CD4-positive, alpha-beta T cell (primary cell): ENCODE results near the gene NPIPB2. TPM values are rescaled to one million over a fixed set of nuclear protein-coding genes. Genes with fewer than 3 reads are reported as not detected.
"Not testable (repeated sequence)": the region's sequence is repeated elsewhere in the genome, so short reads cannot be mapped to it uniquely, and the experiment has no call there.

ENCODE experiments used
- ATAC-seq: fragments of 200-7000 bp; cut with Tn5 transposase; one replicate; pipeline ENCODE4 v1.10.0; 2022; ENCODE audit warnings: mild to moderate bottlenecking; ENCODE audit not compliant: poor library complexity
- CTCF ChIA-PET: fragments of 350-600 bp; sonication (Branson Sonifier 250); formaldehyde crosslinking; loops from one replicate; lab custom pipeline; 2021; ENCODE audit warnings: antibody characterized with exemption, inconsistent platforms; lab: Charles Lee
- POLR2A ChIA-PET: fragments of 350-600 bp; sonication (Branson Sonifier 250); formaldehyde crosslinking; loops from one replicate; lab custom pipeline; 2021; ENCODE audit warnings: antibody characterized with exemption, inconsistent platforms; lab: Charles Lee
- DNase-seq, 14 experiments: peaks; one replicate each; pipeline ENCODE4 v3.0.0-alpha.2; 2013 to 2020; ENCODE audit warnings: mixed read lengths in 2 of 14
- H3K27ac ChIP-seq, 2 donors: one replicate each; pipeline versions ENCODE4 v1.5.1 to v1.7.0; 2013; ENCODE audit warnings: low read length in 2 of 2, low read depth in 1 of 2, mild to moderate bottlenecking in 1 of 2
- H3K27me3 ChIP-seq, 2 experiments: 1 replicate in 1 of 2; 2 replicates in 1 of 2; pipeline versions ENCODE4 v1.6.1 to v1.7.0; 2013; ENCODE audit warnings: low read length in 2 of 2, control low read depth in 1 of 2, mild to moderate bottlenecking in 1 of 2, moderate library complexity in 1 of 2; ENCODE audit not compliant: insufficient read depth in 2 of 2, control insufficient read depth in 1 of 2
- H3K36me3 ChIP-seq: one replicate; pipeline ENCODE4 v1.6.1; 2013; ENCODE audit warnings: low read length, control low read depth; ENCODE audit not compliant: insufficient read depth
- H3K4me1 ChIP-seq: one replicate; pipeline ENCODE4 v1.6.1; 2013; ENCODE audit warnings: low read length, control low read depth; ENCODE audit not compliant: insufficient read depth
- H3K4me3 ChIP-seq: one replicate; pipeline ENCODE4 v1.5.1; 2013; ENCODE audit warnings: mild to moderate bottlenecking, low read length, moderate library complexity
- H3K9me3 ChIP-seq, 2 experiments: 1 replicate in 1 of 2; 2 replicates in 1 of 2; pipeline versions ENCODE4 v1.6.1 to v1.7.0; 2013; ENCODE audit warnings: low read length in 2 of 2, mild to moderate bottlenecking in 2 of 2, control low read depth in 1 of 2, moderate library complexity in 1 of 2; ENCODE audit not compliant: control insufficient read depth in 1 of 2, insufficient read depth in 1 of 2
- H3K27ac Mint-ChIP-seq: one replicate; pipeline ENCODE4 v1.8.0; 2020; ENCODE audit warnings: mixed read lengths
- H3K27me3 Mint-ChIP-seq: one replicate; pipeline ENCODE4 v1.8.0; 2021; ENCODE audit warnings: mixed read lengths
- H3K36me3 Mint-ChIP-seq: one replicate; pipeline ENCODE4 v1.8.0; 2021; ENCODE audit warnings: low read depth, mixed read lengths
- H3K4me1 Mint-ChIP-seq: one replicate; pipeline ENCODE4 v1.8.0; 2021; ENCODE audit warnings: low read depth, mixed read lengths
- H3K4me3 Mint-ChIP-seq: one replicate; pipeline ENCODE4 v1.8.0; 2020; ENCODE audit warnings: mild to moderate bottlenecking, mixed read lengths
- H3K9me3 Mint-ChIP-seq: one replicate; pipeline ENCODE4 v1.8.0; 2020; ENCODE audit warnings: mixed read lengths
- CTCF ChIP-seq: fragments of 200-600 bp; IDR thresholded peaks from one replicate; pipeline ENCODE4 v1.8.0; 2022; ENCODE audit warnings: antibody characterized with exemption, mild to moderate bottlenecking
- intact Hi-C, 2 experiments: fragments of 100-400 bp; cut with DNase I in 1 of 2; cut with micrococcal nuclease in 1 of 2; formaldehyde crosslinking; loops; one replicate each; pipeline versions ENCODE4 v1.15.1 to v1.9.0; 2023 to 2025; cut with DNase I, micrococcal nuclease
- total RNA-seq, 174 experiments: library from RNA in 2 of 174; stranded (reverse) in 2 of 174; gene quantifications; one replicate each; pipeline ENCODE4 v1.2.3 and lab custom pipeline; 2021 to 2026

Gene NPIPB2
- total RNA-seq, 2 experiments from 2014 or later, result 10.6 to 12.3 TPM

GRCh38 chr16:11976850-11977375 lies 35.1 kb upstream of the NPIPB2 start:
- Histone ChIP-seq H3K27ac (peak overlapping the region in 1 of 2 donors; percentile 47), H3K9me3 (no peaks in the 10 kb centered on the region), H3K4me1 (peaks cover 25% of the 10 kb centered on the region), H3K36me3 (peaks cover 8% of the 10 kb centered on the region), H3K4me3 (peak overlapping the region; percentile 99), H3K27me3 (no peaks in the 10 kb centered on the region)
- intact Hi-C loops, result loop anchor here (1.0 to 10.0 kb wide), 11 partner anchors 61 to 1948 kb away; partner anchors contain the start of genes CLEC16A (in 1 of the 2), CPPED1 (in 1 of the 2), DEXI (in 1 of the 2) and ERCC4 (in 1 of the 2)
- Mint-ChIP-seq H3K27ac (peak overlapping the region; percentile 81), H3K27me3 (no peaks in the 10 kb centered on the region), H3K4me3 (peak overlapping the region; percentile 96), H3K9me3 (no peaks in the 10 kb centered on the region), H3K4me1 (peaks cover 40% of the 10 kb centered on the region), H3K36me3 (peaks cover 31% of the 10 kb centered on the region)
- TF ChIP-seq CTCF, result no peak
- ChIA-PET POLR2A (interaction anchor here (1.2 to 1.7 kb wide), 3 partner anchors 13 to 91 kb away, joined by 3 to 5 read pairs (median 4); no protein-coding TSS in a partner anchor), CTCF (interaction anchor here (1.5 to 2.4 kb wide), 2 partner anchors 61 to 91 kb away, joined by 3 to 4 read pairs; partner anchors contain the start of gene GSPT1)
- ATAC-seq, result no peak
- DNase-seq, result no peak

DNA sequence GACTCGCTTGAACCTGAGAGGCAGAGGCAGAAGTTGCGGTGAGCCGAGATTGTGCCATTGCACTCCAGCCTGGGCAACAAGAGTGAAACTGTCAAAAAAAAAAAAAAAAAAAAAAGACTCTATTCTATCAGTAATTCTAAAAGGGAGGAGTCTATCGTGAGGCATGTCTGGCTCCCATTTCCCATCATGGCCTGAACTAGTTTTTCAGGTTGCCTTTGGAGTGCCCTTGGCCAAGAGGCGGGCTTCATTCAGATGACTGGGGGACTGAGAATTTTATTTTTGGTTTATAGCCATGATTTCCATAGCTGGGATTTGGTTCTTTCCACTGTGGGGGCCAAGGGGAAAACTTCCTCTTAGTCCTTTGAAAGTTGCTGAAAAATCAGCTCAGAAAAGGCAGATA lies 31.2 kb upstream of the NPIPB2 start:
- DNase-seq (no peak), ATAC-seq (no peak)
- Mint-ChIP-seq H3K4me3 (peak overlapping the region; percentile 68), H3K27me3 (no peaks in the 10 kb centered on the region), H3K9me3 (no peaks in the 10 kb centered on the region), H3K4me1 (peaks cover 25% of the 10 kb centered on the region), H3K27ac (no peak overlapping the region), H3K36me3 (peaks cover 31% of the 10 kb centered on the region)
- no peak for TF ChIP-seq CTCF
- intact Hi-C loops, result loop anchor here (10.0 kb wide), 3 partner anchors 92 to 1952 kb away; partner anchors contain the start of gene ERCC4 (in 1 of the 2)
- CTCF ChIA-PET, result no interaction called here
- POLR2A ChIA-PET, result no interaction called here
- H3K9me3 ChIP-seq, result no peaks in the 10 kb centered on the region
- peaks cover 23% of the 10 kb centered on the region for H3K4me1 ChIP-seq
- no peaks in the 10 kb centered on the region for H3K27me3 ChIP-seq
- no peak overlapping the region for H3K4me3 ChIP-seq
- peaks cover 8% of the 10 kb centered on the region for H3K36me3 ChIP-seq
- no peak overlapping the region for H3K27ac ChIP-seq

- Mint-ChIP-seq H3K9me3 (no peaks in the 10 kb centered on the region), H3K36me3 (peaks cover 26% of the 10 kb centered on the region), H3K4me1 (peaks cover 15% of the 10 kb centered on the region), H3K27me3 (no peaks in the 10 kb centered on the region), H3K27ac (no peak overlapping the region), H3K4me3 (peak overlapping the region; percentile 66)
- H3K27ac ChIP-seq, result no peak overlapping the region
- H3K4me1 ChIP-seq, result peaks cover 14% of the 10 kb centered on the region
- DNase-seq (no peak), ATAC-seq (no peak)
- no peak for TF ChIP-seq CTCF
- H3K27me3 ChIP-seq, result no peaks in the 10 kb centered on the region
- no peaks in the 10 kb centered on the region for H3K9me3 ChIP-seq
- H3K36me3 ChIP-seq, result peaks cover 8% of the 10 kb centered on the region
- intact Hi-C loops, result loop anchor here (10.0 kb wide), 3 partner anchors 93 to 1953 kb away; partner anchors contain the start of gene ERCC4 (in 1 of the 2)
- POLR2A ChIA-PET, result no interaction called here
- CTCF ChIA-PET, result no interaction called here
- H3K4me3 ChIP-seq, result no peak overlapping the region
Measured at GRCh38 chr16:11972128-11972527, 30.3 kb upstream of the NPIPB2 start.

- ATAC-seq, CTCF ChIA-PET: not testable (repeated sequence)
Measured at GRCh38 chr16:11970292-11970691, 28.4 kb upstream of the NPIPB2 start.

More at GRCh38 chr16:11970292-11970691, 28.4 kb upstream of the NPIPB2 start:
- H3K27me3 ChIP-seq, DNase-seq, H3K27me3 Mint-ChIP-seq, H3K9me3 Mint-ChIP-seq, H3K4me3 Mint-ChIP-seq, H3K4me1 ChIP-seq, H3K36me3 ChIP-seq, H3K4me3 ChIP-seq, H3K27ac ChIP-seq, H3K4me1 Mint-ChIP-seq, H3K9me3 ChIP-seq, POLR2A ChIA-PET, H3K27ac Mint-ChIP-seq: not testable (repeated sequence)
- intact Hi-C loops, result loop anchor here (10.0 kb wide), 3 partner anchors 95 to 1955 kb away; partner anchors contain the start of gene ERCC4 (in 1 of the 2)
- H3K36me3 Mint-ChIP-seq, result peaks cover 15% of the 10 kb centered on the region
